ENCODE measurements around the gene TMUB1.

- no peak for TF ChIP-seq CTCF (IDR thresholded peaks at IDR 0.05; ENCODE audit: low read length)
- TF ChIP-seq EZH2 (optimal IDR thresholded peaks at IDR 0.05; ENCODE audit: low read depth, low read length) = no peak
- no peak for TF ChIP-seq EZH2phosphoT487 (IDR thresholded peaks at IDR 0.05; ENCODE audit: low read length)
Measured at GRCh38 chr7:151078233-151079040, 4.9 kb downstream of the TMUB1 start.

All from MM.1S (cell line).